Measurements from ENCODE around the gene SPPL2B.

- TF ChIP-seq CTCF (IDR thresholded peaks at IDR 0.05): no peak
- peak; percentile 91 for TF ChIP-seq EZH2 (IDR thresholded peaks at IDR 0.05)
- TF ChIP-seq EZH2phosphoT487 (IDR thresholded peaks at IDR 0.05): peak; percentile 84
Measured at GRCh38 chr19:2289714-2290435, 38.6 kb upstream of the SPPL2B start.
